Measurements from ENCODE around the gene DLG5.

DLG5 gene

GRCh38 chr10:77833225-77833624, 93.3 kb downstream of the DLG5 start:
- Histone ChIP-seq H3K36me3 (peaks cover 88% of the 10 kb centered on the region), H3K27me3 (ENCODE audit: insufficient read depth, low read depth, severe bottlenecking) (no peaks in the 10 kb centered on the region), H3K9me3 (ENCODE audit: severe bottlenecking) (no peaks in the 10 kb centered on the region), H3K4me3 (ENCODE audit: low read depth, low read length) (no peak overlapping the region), H3K27ac (no peak overlapping the region)
- TF ChIP-seq, protein P1, sequence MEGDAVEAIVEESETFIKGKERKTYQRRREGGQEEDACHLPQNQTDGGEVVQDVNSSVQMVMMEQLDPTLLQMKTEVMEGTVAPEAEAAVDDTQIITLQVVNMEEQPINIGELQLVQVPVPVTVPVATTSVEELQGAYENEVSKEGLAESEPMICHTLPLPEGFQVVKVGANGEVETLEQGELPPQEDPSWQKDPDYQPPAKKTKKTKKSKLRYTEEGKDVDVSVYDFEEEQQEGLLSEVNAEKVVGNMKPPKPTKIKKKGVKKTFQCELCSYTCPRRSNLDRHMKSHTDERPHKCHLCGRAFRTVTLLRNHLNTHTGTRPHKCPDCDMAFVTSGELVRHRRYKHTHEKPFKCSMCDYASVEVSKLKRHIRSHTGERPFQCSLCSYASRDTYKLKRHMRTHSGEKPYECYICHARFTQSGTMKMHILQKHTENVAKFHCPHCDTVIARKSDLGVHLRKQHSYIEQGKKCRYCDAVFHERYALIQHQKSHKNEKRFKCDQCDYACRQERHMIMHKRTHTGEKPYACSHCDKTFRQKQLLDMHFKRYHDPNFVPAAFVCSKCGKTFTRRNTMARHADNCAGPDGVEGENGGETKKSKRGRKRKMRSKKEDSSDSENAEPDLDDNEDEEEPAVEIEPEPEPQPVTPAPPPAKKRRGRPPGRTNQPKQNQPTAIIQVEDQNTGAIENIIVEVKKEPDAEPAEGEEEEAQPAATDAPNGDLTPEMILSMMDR (IDR thresholded peaks at IDR 0.05; ENCODE audit: low read depth, low read length) = no peak
- DNase-seq = no peak

GRCh38 chr10:77832238-77832637, 94.3 kb downstream of the DLG5 start:
- no peak overlapping the region for H3K4me3 ChIP-seq (ENCODE audit: low read depth, low read length)
- H3K36me3 ChIP-seq = peaks cover 90% of the 10 kb centered on the region
- DNase-seq = no peak
- TF ChIP-seq, protein P1 (IDR thresholded peaks at IDR 0.05; ENCODE audit: low read depth, low read length) = no peak
- H3K9me3 ChIP-seq (ENCODE audit: severe bottlenecking) = no peaks in the 10 kb centered on the region
- no peak overlapping the region for H3K27ac ChIP-seq
- no peaks in the 10 kb centered on the region for H3K27me3 ChIP-seq (ENCODE audit: insufficient read depth, low read depth, severe bottlenecking)

DNA sequence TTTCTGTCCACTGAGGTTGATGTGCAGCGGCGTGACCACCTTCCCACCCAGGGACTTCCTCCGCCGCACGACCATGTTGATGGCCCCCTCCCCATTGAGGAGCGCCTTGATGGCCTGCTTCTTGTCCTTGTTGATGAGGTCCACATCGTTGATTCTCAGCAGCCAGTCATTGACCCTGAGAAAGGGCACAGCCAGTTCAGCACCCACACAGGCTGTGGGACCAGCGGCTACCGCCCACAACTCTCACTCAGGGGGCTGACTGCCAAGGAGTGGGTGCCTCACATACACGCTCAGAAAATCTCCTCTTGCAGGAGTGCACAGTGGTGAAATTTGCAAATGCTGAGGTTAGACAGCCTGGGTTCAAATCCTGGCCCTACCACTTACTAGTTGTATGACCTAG, 97.2 kb downstream of the DLG5 start:
- no peaks in the 10 kb centered on the region for H3K9me3 ChIP-seq (ENCODE audit: severe bottlenecking)
- no peaks in the 10 kb centered on the region for H3K27me3 ChIP-seq (ENCODE audit: insufficient read depth, low read depth, severe bottlenecking)
- H3K36me3 ChIP-seq = peaks cover 89% of the 10 kb centered on the region
- no peak overlapping the region for H3K4me3 ChIP-seq (ENCODE audit: low read depth, low read length)
- TF ChIP-seq, protein P1 (IDR thresholded peaks at IDR 0.05; ENCODE audit: low read depth, low read length) = no peak
- H3K27ac ChIP-seq = no peak overlapping the region
- no peak for DNase-seq

GRCh38 chr10:77828377-77828776, 98.2 kb downstream of the DLG5 start:
- Histone ChIP-seq H3K27me3 (ENCODE audit: insufficient read depth, low read depth, severe bottlenecking) (no peaks in the 10 kb centered on the region), H3K27ac (no peak overlapping the region), H3K4me3 (ENCODE audit: low read depth, low read length) (no peak overlapping the region), H3K9me3 (ENCODE audit: severe bottlenecking) (no peaks in the 10 kb centered on the region), H3K36me3 (peaks cover 89% of the 10 kb centered on the region)
- TF ChIP-seq, protein P1 (IDR thresholded peaks at IDR 0.05; ENCODE audit: low read depth, low read length) = no peak
- no peak for DNase-seq

DNA sequence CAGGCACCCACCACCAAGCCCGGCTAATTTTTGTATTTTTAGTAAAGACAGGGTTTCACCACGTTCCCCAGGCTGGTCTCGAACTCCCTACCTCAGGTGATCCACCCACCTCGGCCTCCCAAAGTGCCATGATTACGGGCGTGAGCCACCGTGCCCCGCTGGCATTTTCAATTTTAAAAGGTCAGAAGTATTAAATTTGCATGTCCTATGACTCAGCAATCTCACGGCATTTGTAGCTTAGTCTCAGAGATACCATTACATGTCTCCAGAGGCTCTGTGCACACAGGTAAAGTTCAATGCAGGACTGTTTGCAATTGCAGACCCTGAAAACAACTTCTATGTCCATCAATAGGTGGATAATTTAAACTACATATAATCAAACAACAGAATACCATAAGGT, 99.2 kb downstream of the DLG5 start:
- H3K4me3 ChIP-seq (ENCODE audit: low read depth, low read length) = no peak overlapping the region
- no peak for DNase-seq
- no peaks in the 10 kb centered on the region for H3K27me3 ChIP-seq (ENCODE audit: insufficient read depth, low read depth, severe bottlenecking)
- H3K27ac ChIP-seq = no peak overlapping the region
- TF ChIP-seq, protein P1 (IDR thresholded peaks at IDR 0.05; ENCODE audit: low read depth, low read length) = no peak
- H3K9me3 ChIP-seq (ENCODE audit: severe bottlenecking) = no peaks in the 10 kb centered on the region
- peaks cover 85% of the 10 kb centered on the region for H3K36me3 ChIP-seq

- H3K9me3 ChIP-seq (ENCODE audit: severe bottlenecking) = no peaks in the 10 kb centered on the region
- H3K27me3 ChIP-seq (ENCODE audit: insufficient read depth, low read depth, severe bottlenecking) = no peaks in the 10 kb centered on the region
- H3K4me3 ChIP-seq (ENCODE audit: low read depth, low read length) = no peak overlapping the region
- TF ChIP-seq, protein P1 (IDR thresholded peaks at IDR 0.05; ENCODE audit: low read depth, low read length) = no peak
- peaks cover 83% of the 10 kb centered on the region for H3K36me3 ChIP-seq
- no peak for DNase-seq
- H3K27ac ChIP-seq = no peak overlapping the region
Observed at GRCh38 chr10:77825965-77826364, 100.6 kb downstream of the DLG5 start.

Measured in WERI-Rb-1 (cell line).